ENCODE data around the gene UFC1. TPM values are rescaled to one million over a fixed set of nuclear protein-coding genes. Genes with fewer than 3 reads are reported as not detected.
A peak's percentile ranks its signal among the peaks of the same experiment; 100 is the strongest.

Gene UFC1
- total and polyA plus RNA-seq, 4 donors: 64.2 to 184 (median 107) TPM

- ATAC-seq (ENCODE audit: low FRiP score): peak; percentile 95
- Histone ChIP-seq H3K27ac (ENCODE audit: low read depth in 1 of 2, low read length in 2 of 2) (peak within 1 kb of the TSS; percentile 20 to 26), H3K4me3 (ENCODE audit: low read length in 2 of 2) (peak within 1 kb of the TSS; percentile 4 to 65), H3K36me3 (ENCODE audit: control insufficient read depth in 1 of 2, insufficient read depth in 2 of 2, low read length in 1 of 2) (peaks cover 2 to 9% of the 10 kb centered on the region in 2 donors), H3K4me1 (ENCODE audit: control insufficient read depth in 1 of 2, insufficient read depth in 2 of 2, low read length in 2 of 2) (peaks cover 0 to 3% of the 10 kb centered on the region in 2 donors), H3K27me3 (ENCODE audit: control insufficient read depth in 1 of 2, insufficient read depth in 2 of 2, low read length in 1 of 2) (no peaks in the 10 kb centered on the region), H3K9me3 (ENCODE audit: control insufficient read depth, low read length) (no peaks in the 10 kb centered on the region)
- intact Hi-C loops (cut with DNase I): loop anchor here in 1 of 2 donors (5.0 kb wide), 1 partner anchor 71 kb away; the partner anchor contains the start of gene USF1
- DNase-seq: peak; percentile 90 to 97
- WGBS, 2 donors: 0% methylated on average over 57 to 58 of the region's 58 CpGs
Measured at GRCh38 chr1:161117759-161118581, 35.8 kb upstream of the UFC1 start, which contains the start of the genes NIT1 and PFDN2. NIT1 (plus strand) TSS chr1:161118105; CDS start chr1:161118177, 72 bp downstream. PFDN2 (minus strand) TSS chr1:161118037; CDS start chr1:161118026, 11 bp downstream.

DNA sequence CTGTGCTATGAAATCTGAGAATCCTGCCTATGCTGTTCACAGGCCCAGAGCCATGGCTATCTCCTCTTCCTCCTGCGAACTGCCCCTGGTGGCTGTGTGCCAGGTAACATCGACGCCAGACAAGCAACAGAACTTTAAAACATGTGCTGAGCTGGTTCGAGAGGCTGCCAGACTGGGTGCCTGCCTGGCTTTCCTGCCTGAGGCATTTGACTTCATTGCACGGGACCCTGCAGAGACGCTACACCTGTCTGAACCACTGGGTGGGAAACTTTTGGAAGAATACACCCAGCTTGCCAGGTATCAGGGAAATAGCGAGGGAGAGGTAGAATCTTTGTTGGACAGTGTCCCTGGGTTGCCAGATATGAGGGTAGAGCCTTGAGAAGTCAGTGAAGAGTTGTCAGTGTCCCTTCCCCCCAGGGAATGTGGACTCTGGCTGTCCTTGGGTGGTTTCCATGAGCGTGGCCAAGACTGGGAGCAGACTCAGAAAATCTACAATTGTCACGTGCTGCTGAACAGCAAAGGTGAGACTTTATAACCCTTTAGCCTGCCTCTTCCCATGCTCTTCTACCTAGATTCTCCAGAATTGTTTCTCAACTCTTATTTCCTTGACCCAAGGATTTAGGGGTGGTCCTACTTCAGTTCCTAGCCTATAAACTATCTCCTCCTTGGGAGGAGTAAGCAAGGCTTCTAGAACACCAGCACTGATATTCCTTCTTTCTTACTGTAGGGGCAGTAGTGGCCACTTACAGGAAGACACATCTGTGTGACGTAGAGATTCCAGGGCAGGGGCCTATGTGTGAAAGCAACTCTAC, 34.5 kb upstream of the UFC1 start:
- H3K4me1 ChIP-seq (ENCODE audit: control insufficient read depth in 1 of 2, insufficient read depth in 2 of 2, low read length in 2 of 2): peaks cover 0 to 3% of the 10 kb centered on the region in 2 donors
- DNase-seq: no peak
- intact Hi-C loops (cut with DNase I): loop anchor here in 1 of 2 donors (5.0 kb wide), 1 partner anchor 72 kb away; the partner anchor contains the start of gene USF1
- H3K4me3 ChIP-seq (ENCODE audit: low read length in 2 of 2): peak overlapping the region in 1 of 2 donors; percentile 65
- 17 to 18% methylated on average over 10 of the region's 10 CpGs for WGBS, 2 donors
- ATAC-seq (ENCODE audit: low FRiP score): peak; percentile 49
- peak overlapping the region in 1 of 2 donors; percentile 62 for H3K27ac ChIP-seq (ENCODE audit: low read depth in 1 of 2, low read length in 2 of 2)
- no peaks in the 10 kb centered on the region for H3K27me3 ChIP-seq (ENCODE audit: control insufficient read depth in 1 of 2, insufficient read depth in 2 of 2, low read length in 1 of 2)
- H3K9me3 ChIP-seq (ENCODE audit: control insufficient read depth, low read length): no peaks in the 10 kb centered on the region
- peaks cover 3 to 17% of the 10 kb centered on the region in 2 donors for H3K36me3 ChIP-seq (ENCODE audit: control insufficient read depth in 1 of 2, insufficient read depth in 2 of 2, low read length in 1 of 2)

DNA sequence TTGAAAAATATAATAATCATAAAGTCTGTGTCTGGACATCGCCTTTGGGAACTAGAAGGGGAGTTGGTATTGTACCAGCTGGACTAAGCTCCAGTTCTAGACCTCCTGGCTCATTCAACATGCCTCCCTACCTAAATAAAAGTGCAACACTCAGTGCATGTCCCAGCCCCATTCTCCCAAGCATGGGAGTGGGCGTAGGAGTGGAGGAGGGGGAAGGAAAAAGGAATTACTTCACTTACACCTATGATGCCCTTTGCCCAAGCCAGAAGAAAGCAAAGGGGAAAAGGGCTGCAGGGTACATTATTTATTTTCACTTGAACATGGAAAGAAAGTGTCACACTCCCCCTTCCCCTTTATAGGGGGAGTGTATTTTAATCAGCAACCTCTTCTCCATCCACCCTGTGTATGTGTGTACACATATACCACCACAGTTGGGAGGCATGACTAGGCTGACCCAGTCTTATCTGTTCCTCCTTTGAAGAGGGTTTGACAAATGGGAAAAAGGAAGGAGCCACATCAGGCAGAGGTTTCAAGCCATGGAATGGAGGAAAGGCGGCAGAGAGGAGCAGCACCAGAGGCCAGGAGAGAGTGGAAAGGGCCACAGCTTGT, 32.6 kb upstream of the UFC1 start:
- 82 to 85% methylated on average over 3 of the region's 3 CpGs for WGBS, 2 donors
- Histone ChIP-seq H3K9me3 (ENCODE audit: control insufficient read depth, low read length) (no peaks in the 10 kb centered on the region), H3K4me1 (ENCODE audit: control insufficient read depth in 1 of 2, insufficient read depth in 2 of 2, low read length in 2 of 2) (peaks cover 0 to 3% of the 10 kb centered on the region in 2 donors)

DNA sequence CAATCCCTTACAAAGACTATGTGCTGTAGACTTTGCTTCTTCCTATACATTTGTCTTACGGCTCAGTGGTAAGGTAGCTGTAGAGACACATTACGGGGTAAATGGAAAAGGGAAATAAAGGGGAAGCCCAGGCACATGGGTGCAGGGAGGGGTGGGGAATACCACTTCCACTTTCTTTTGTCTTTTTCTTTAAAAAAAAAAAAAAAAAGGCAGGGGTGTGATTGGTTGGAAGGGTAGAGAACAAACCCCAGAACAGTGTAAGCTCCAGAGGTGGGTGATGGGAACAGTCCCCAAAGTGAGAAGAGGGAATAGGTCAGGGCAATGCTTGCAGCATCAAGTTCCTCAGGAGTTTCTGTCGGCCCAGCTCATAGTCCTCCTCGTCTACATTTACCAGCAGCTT, 31.9 kb upstream of the UFC1 start:
- H3K36me3 ChIP-seq (ENCODE audit: control insufficient read depth in 1 of 2, insufficient read depth in 2 of 2, low read length in 1 of 2): peaks cover 3 to 18% of the 10 kb centered on the region in 2 donors
- DNase-seq (no peak), ATAC-seq (ENCODE audit: low FRiP score) (no peak)
- H3K9me3 ChIP-seq (ENCODE audit: control insufficient read depth, low read length): no peaks in the 10 kb centered on the region
- peaks cover 0 to 2% of the 10 kb centered on the region in 2 donors for H3K4me1 ChIP-seq (ENCODE audit: control insufficient read depth in 1 of 2, insufficient read depth in 2 of 2, low read length in 2 of 2)
- H3K27me3 ChIP-seq (ENCODE audit: control insufficient read depth in 1 of 2, insufficient read depth in 2 of 2, low read length in 1 of 2): no peaks in the 10 kb centered on the region
- WGBS, 2 donors: 72 to 81% methylated on average over 4 of the region's 4 CpGs
- intact Hi-C loops (cut with DNase I): no loop called here
- no peak overlapping the region for H3K27ac ChIP-seq (ENCODE audit: low read depth in 1 of 2, low read length in 2 of 2)
- H3K4me3 ChIP-seq (ENCODE audit: low read length in 2 of 2): no peak overlapping the region

More for the DNA sequence above, 32.6 kb upstream of the UFC1 start:
- intact Hi-C loops (cut with DNase I): no loop called here
- Histone ChIP-seq H3K36me3 (ENCODE audit: control insufficient read depth in 1 of 2, insufficient read depth in 2 of 2, low read length in 1 of 2) (peaks cover 3 to 18% of the 10 kb centered on the region in 2 donors), H3K27ac (ENCODE audit: low read depth in 1 of 2, low read length in 2 of 2) (no peak overlapping the region), H3K4me3 (ENCODE audit: low read length in 2 of 2) (no peak overlapping the region), H3K27me3 (ENCODE audit: control insufficient read depth in 1 of 2, insufficient read depth in 2 of 2, low read length in 1 of 2) (no peaks in the 10 kb centered on the region)
- no peak for DNase-seq
- ATAC-seq (ENCODE audit: low FRiP score): no peak

DNA sequence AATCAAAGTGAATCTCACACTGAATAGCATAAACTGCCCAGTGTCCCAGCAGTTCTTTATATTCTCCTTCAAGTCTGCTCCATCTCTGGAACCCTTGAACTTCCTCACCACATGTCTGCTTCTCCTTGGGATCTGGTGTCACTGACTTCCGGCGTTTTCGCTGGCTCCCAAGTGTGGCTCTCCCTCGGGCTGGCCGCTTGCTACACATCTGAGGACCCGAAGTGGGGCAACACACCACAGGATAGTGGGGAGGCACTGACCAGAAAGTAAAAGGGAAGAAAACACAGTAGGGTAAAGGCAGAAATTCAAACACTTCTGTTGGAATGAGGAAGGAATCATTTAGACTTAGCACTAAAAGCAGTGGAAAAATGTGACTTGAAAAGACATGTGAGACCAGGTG, 30.8 kb upstream of the UFC1 start:
- H3K27me3 ChIP-seq (ENCODE audit: control insufficient read depth in 1 of 2, insufficient read depth in 2 of 2, low read length in 1 of 2): no peaks in the 10 kb centered on the region
- no peaks in the 10 kb centered on the region for H3K9me3 ChIP-seq (ENCODE audit: control insufficient read depth, low read length)
- intact Hi-C loops (cut with DNase I): no loop called here
- H3K4me1 ChIP-seq (ENCODE audit: control insufficient read depth in 1 of 2, insufficient read depth in 2 of 2, low read length in 2 of 2): peaks cover 0 to 2% of the 10 kb centered on the region in 2 donors
- DNase-seq (no peak), ATAC-seq (ENCODE audit: low FRiP score) (no peak)
- no peak overlapping the region for H3K27ac ChIP-seq (ENCODE audit: low read depth in 1 of 2, low read length in 2 of 2)
- H3K4me3 ChIP-seq (ENCODE audit: low read length in 2 of 2): no peak overlapping the region
- H3K36me3 ChIP-seq (ENCODE audit: control insufficient read depth in 1 of 2, insufficient read depth in 2 of 2, low read length in 1 of 2): peaks cover 3 to 18% of the 10 kb centered on the region in 2 donors
- WGBS, 2 donors: 81 to 82% methylated on average over 6 of the region's 6 CpGs

- intact Hi-C loops (cut with DNase I): no loop called here
- WGBS, 2 donors: 83 to 90% methylated on average over 2 of the region's 2 CpGs
- H3K9me3 ChIP-seq (ENCODE audit: control insufficient read depth, low read length): no peaks in the 10 kb centered on the region
- H3K4me3 ChIP-seq (ENCODE audit: low read length in 2 of 2): no peak overlapping the region
- H3K36me3 ChIP-seq (ENCODE audit: control insufficient read depth in 1 of 2, insufficient read depth in 2 of 2, low read length in 1 of 2): peaks cover 3 to 11% of the 10 kb centered on the region in 2 donors
- H3K4me1 ChIP-seq (ENCODE audit: control insufficient read depth in 1 of 2, insufficient read depth in 2 of 2, low read length in 2 of 2): no peaks in the 10 kb centered on the region
- no peak for ATAC-seq (ENCODE audit: low FRiP score)
- H3K27ac ChIP-seq (ENCODE audit: low read depth in 1 of 2, low read length in 2 of 2): no peak overlapping the region
- H3K27me3 ChIP-seq (ENCODE audit: control insufficient read depth in 1 of 2, insufficient read depth in 2 of 2, low read length in 1 of 2): no peaks in the 10 kb centered on the region
- no peak for DNase-seq
Measured at GRCh38 chr1:161127649-161128048, 26.1 kb upstream of the UFC1 start.

GRCh38 chr1:161128591-161129420, 25.0 kb upstream of the UFC1 start:
- Histone ChIP-seq H3K4me3 (ENCODE audit: low read length in 2 of 2) (no peak overlapping the region), H3K9me3 (ENCODE audit: control insufficient read depth, low read length) (no peaks in the 10 kb centered on the region), H3K36me3 (ENCODE audit: control insufficient read depth in 1 of 2, insufficient read depth in 2 of 2, low read length in 1 of 2) (peaks cover 0 to 6% of the 10 kb centered on the region in 2 donors), H3K27ac (ENCODE audit: low read depth in 1 of 2, low read length in 2 of 2) (no peak overlapping the region), H3K27me3 (ENCODE audit: control insufficient read depth in 1 of 2, insufficient read depth in 2 of 2, low read length in 1 of 2) (no peaks in the 10 kb centered on the region), H3K4me1 (ENCODE audit: control insufficient read depth in 1 of 2, insufficient read depth in 2 of 2, low read length in 2 of 2) (no peaks in the 10 kb centered on the region)
- no peak for ATAC-seq (ENCODE audit: low FRiP score)
- 93 to 95% methylated on average over 4 of the region's 4 CpGs for WGBS, 2 donors
- intact Hi-C loops (cut with DNase I): no loop called here
- DNase-seq: no peak
